Thyroid gland (tissue), 4 donors: Measurements from ENCODE around the gene HDAC9. TPM values are rescaled to one million over a fixed set of nuclear protein-coding genes. Genes with fewer than 3 reads are reported as not detected.
"Not testable (repeated sequence)": the region's sequence is repeated elsewhere in the genome, so short reads cannot be mapped to it uniquely, and the experiment has no call there.

ENCODE experiments used
- DNase-seq, 2 donors: peaks; one replicate each; pipeline ENCODE4 v3.0.0-alpha.2; 2019
- H3K27ac ChIP-seq, 3 donors: fragments of 200-600 bp; sonication (generic); 1 replicate in 2 of 3; 2 replicates in 1 of 3; pipeline ENCODE4 v1.5.1; 2016 to 2019; ENCODE audit warnings: mild to moderate bottlenecking in 1 of 3, moderate library complexity in 1 of 3
- H3K27me3 ChIP-seq: fragments of 200-600 bp; sonication (generic); one replicate; pipeline ENCODE4 v1.5.1; 2019
- H3K36me3 ChIP-seq, 2 donors: fragments of 200-600 bp; sonication (generic); one replicate each; pipeline ENCODE4 v1.5.1; 2016 to 2019
- H3K4me1 ChIP-seq, 2 donors: fragments of 200-600 bp; sonication (generic); one replicate each; pipeline ENCODE4 v1.5.1; 2017 to 2019
- H3K4me3 ChIP-seq, 3 donors: fragments of 200-600 bp; sonication (generic); replicated peaks in 1 of 3; 1 replicate in 2 of 3; 2 replicates in 1 of 3; pipeline ENCODE4 v1.5.1; 2016; ENCODE audit warnings: mild to moderate bottlenecking in 1 of 3
- H3K9me3 ChIP-seq: fragments of 200-600 bp; sonication (generic); one replicate; pipeline ENCODE4 v1.5.1; 2017
- CTCF ChIP-seq, 6 experiments: fragments of 200-600 bp in 3 of 6; fragments of 450-650 bp in 3 of 6; sonication (generic) in 3 of 6; IDR thresholded peaks; one replicate each; pipeline ENCODE4 v1.5.1; 2016 to 2019; ENCODE audit warnings: antibody characterized with exemption in 6 of 6, mild to moderate bottlenecking in 2 of 6, inconsistent platforms in 1 of 6, moderate library complexity in 1 of 6
- POLR2A ChIP-seq, 2 donors: fragments of 450-650 bp; IDR thresholded peaks; one replicate each; pipeline ENCODE4 v1.6.1; 2017; ENCODE audit warnings: antibody characterized with exemption in 2 of 2, mild to moderate bottlenecking in 2 of 2, moderate library complexity in 1 of 2
- WGBS, 2 donors: methylation state at CpG; one replicate each; pipeline ENCODE4 v1.1.5; 2017; 5-methylcytosine and 5-hydroxymethylcytosine counted together
- intact Hi-C: fragments of 100-400 bp; cut with DNase I; formaldehyde crosslinking; loops from one replicate; pipeline ENCODE4 v1.15.1; 2023
- total RNA-seq, 4 donors: library from RNA; depleted of rRNA; stranded (reverse); fragments of >200 nt; gene quantifications; one replicate each; pipeline ENCODE4 v1.2.3, GENCODE V29; 2016

The HDAC9 gene
- total RNA-seq, 4 donors from 2014 or later = 5.4 to 28.2 (median 7.2) TPM

GRCh38 chr7:18975689-18976280 is 480.2 kb downstream of the HDAC9 start:
- Histone ChIP-seq H3K27ac (no peak overlapping the region), H3K4me3 (no peak overlapping the region), H3K9me3 (no peaks in the 10 kb centered on the region), H3K36me3 (no peaks in the 10 kb centered on the region), H3K27me3 (no peaks in the 10 kb centered on the region), H3K4me1 (no peaks in the 10 kb centered on the region)
- 87% methylated on average over 9 of the region's 9 CpGs for WGBS, 2 donors
- intact Hi-C loops = no loop called here
- no peak for DNase-seq
- no peak for TF ChIP-seq CTCF (IDR thresholded peaks at IDR 0.05)
- TF ChIP-seq POLR2A (IDR thresholded peaks at IDR 0.05) = no peak

- DNase-seq = no peak
- intact Hi-C loops = no loop called here
- no peaks in the 10 kb centered on the region for H3K9me3 ChIP-seq
- TF ChIP-seq CTCF (IDR thresholded peaks at IDR 0.05) = no peak
- TF ChIP-seq POLR2A (IDR thresholded peaks at IDR 0.05) = no peak
- H3K27me3 ChIP-seq = no peaks in the 10 kb centered on the region
- H3K36me3 ChIP-seq = no peaks in the 10 kb centered on the region
- H3K27ac ChIP-seq = no peak overlapping the region
- WGBS, 2 donors = 71 to 76% methylated on average over 6 of the region's 6 CpGs
- no peak overlapping the region for H3K4me3 ChIP-seq
- H3K4me1 ChIP-seq = no peaks in the 10 kb centered on the region
Observed at GRCh38 chr7:18976715-18977471, 481.3 kb downstream of the HDAC9 start.

GRCh38 chr7:18978108-18978495 is 482.6 kb downstream of the HDAC9 start:
- Histone ChIP-seq H3K27me3 (no peaks in the 10 kb centered on the region), H3K36me3 (no peaks in the 10 kb centered on the region), H3K4me3 (no peak overlapping the region), H3K27ac (no peak overlapping the region), H3K4me1 (no peaks in the 10 kb centered on the region), H3K9me3 (no peaks in the 10 kb centered on the region)
- intact Hi-C loops = no loop called here
- 51 to 54% methylated on average over 2 of the region's 2 CpGs for WGBS, 2 donors
- no peak for DNase-seq
- TF ChIP-seq CTCF (IDR thresholded peaks at IDR 0.05) (no peak), POLR2A (IDR thresholded peaks at IDR 0.05) (no peak)

GRCh38 chr7:18990700-18991099 is 495.2 kb downstream of the HDAC9 start:
- H3K4me3 ChIP-seq, DNase-seq, H3K9me3 ChIP-seq, H3K4me1 ChIP-seq, H3K36me3 ChIP-seq, H3K27me3 ChIP-seq, intact Hi-C loops, H3K27ac ChIP-seq: not testable (repeated sequence)
- 93 to 94% methylated on average over 20 of the region's 20 CpGs for WGBS, 2 donors

- Histone ChIP-seq H3K4me1 (no peaks in the 10 kb centered on the region), H3K9me3 (no peaks in the 10 kb centered on the region), H3K36me3 (no peaks in the 10 kb centered on the region), H3K27ac (no peak overlapping the region), H3K4me3 (no peak overlapping the region), H3K27me3 (no peaks in the 10 kb centered on the region)
- WGBS, 2 donors = 68 to 80% methylated on average over 3 of the region's 3 CpGs
- no peak for TF ChIP-seq CTCF (IDR thresholded peaks at IDR 0.05)
- TF ChIP-seq POLR2A (IDR thresholded peaks at IDR 0.05) = no peak
- no peak for DNase-seq
- intact Hi-C loops = no loop called here
Observed at GRCh38 chr7:18993933-18994668, 498.6 kb downstream of the HDAC9 start.
